ENCODE measurements around the gene WARS2.

DNA sequence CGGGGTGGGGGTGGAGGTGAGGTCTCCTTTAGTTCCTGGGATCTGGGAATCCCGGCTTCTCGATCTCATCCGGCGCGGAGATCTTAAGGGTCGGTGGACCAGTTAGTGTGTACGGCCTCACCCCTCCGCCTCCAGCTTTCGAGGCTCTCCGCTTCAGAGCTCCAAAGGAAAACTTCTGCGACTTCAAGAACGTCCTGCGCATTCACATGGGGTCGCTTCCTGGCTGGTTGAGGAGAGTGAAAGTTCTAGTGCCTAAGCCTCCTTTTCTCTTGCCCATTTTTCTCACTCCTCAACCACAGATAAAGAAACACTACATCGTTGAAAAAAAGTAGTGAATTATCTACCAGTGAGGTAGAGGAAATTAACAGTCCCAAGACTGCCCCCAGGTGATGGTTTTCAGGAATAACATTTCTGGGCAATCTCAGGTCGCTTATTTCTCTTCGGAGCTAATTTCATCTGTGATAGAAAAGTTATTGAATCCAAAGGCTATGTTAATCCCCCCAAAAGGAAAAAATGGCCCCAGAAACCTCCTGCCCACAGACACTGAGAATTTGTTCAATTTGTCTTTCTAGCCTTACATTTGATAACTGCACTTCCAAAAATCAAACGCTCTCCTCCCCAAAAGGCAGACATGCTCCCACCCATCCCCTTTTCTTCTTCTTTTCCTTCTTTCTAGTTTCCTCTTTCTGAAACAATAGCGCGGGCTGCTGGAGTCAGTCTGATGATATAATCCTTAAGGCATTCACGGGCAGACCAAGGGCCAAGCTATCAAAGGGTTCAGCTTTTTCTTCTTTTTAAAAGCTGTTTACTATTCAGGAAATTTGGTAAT is 131.8 kb downstream of the WARS2 start:
- TF ChIP-seq GATA2 (IDR thresholded peaks at IDR 0.05; ENCODE audit: low read depth, low read length) (no peak), GATA3 (IDR thresholded peaks at IDR 0.05; ENCODE audit: low read depth, low read length) (no peak)

Measured in SH-SY5Y (cell line).